SK-N-MC (cell line): ENCODE measurements around the gene PTGES2.

Experiments
- EZH2 ChIP-seq: fragments of 200-600 bp; sonication (generic); IDR thresholded peaks from one replicate; pipeline ENCODE4 v1.6.1; 2017; ENCODE audit warnings: antibody characterized with exemption
- FOXP2 ChIP-seq: optimal IDR thresholded peaks from 2 replicates; pipeline ENCODE3; 2011; ENCODE audit warnings: mild to moderate bottlenecking, moderate library complexity; ENCODE audit not compliant: insufficient read depth; ENCODE audit errors: extremely low read length, control extremely low read depth
- POLR2AphosphoS5 ChIP-seq: IDR thresholded peaks from 2 replicates; pipeline ENCODE4 v1.6.1; 2012; ENCODE audit warnings: mild to moderate bottlenecking, low read depth, low read length, borderline replicate concordance

- TF ChIP-seq POLR2AphosphoS5 = no peak
- TF ChIP-seq EZH2 = no peak
- TF ChIP-seq FOXP2 = no peak
Observed at GRCh38 chr9:128162215-128163026, 34.9 kb upstream of the PTGES2 start.
